ENCODE data around the gene RASGRP3.

- TF ChIP-seq CTCF (IDR thresholded peaks at IDR 0.05) (no peak), POLR2A (IDR thresholded peaks at IDR 0.05) (no peak), POLR2AphosphoS5 (IDR thresholded peaks at IDR 0.05) (no peak)
Observed at GRCh38 chr2:33535421-33535820, 59.0 kb downstream of the RASGRP3 start.
